Amygdala (tissue), 56 donors: ENCODE measurements around the gene HLA-F.

Source experiments
- DNase-seq, 56 donors: peaks; one replicate each; lab custom pipeline; 2025; lab: John Stamatoyannopoulos, UW

The HLA-F gene

DNA sequence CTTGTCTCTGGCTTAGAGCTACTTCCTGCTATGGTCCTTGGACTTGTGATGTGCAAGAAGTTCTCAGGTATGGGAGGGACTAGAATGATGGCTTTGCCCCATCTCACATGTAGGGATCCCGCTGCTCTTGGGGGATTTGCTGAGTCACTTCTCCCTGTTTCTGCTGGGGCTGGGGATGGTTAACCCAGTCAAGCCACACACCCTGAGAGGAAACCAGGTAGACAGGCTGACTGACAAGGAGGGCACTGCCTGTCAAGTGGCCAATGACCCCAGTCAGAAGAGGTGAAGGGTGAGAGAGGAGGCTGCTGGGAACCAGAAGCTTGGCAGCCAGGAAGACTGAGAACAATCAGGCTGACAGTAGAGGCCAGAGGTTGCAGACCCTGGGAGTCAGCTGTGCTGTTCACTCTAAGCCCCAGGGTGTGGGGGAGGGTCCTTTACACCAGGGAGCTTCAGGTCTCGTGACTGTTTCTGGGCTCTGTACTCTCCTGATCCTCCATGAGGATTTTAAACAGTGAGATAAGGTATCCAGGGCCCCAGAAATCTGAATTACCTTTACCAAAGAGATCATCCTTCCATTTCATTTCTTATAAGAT is 34.6 kb downstream of the HLA-F start:
- no peak for DNase-seq

- no peak for DNase-seq
Measured at GRCh38 chr6:29758761-29759160, 35.5 kb downstream of the HLA-F start.

GRCh38 chr6:29759457-29759856 is 36.2 kb downstream of the HLA-F start:
- no peak for DNase-seq

DNA sequence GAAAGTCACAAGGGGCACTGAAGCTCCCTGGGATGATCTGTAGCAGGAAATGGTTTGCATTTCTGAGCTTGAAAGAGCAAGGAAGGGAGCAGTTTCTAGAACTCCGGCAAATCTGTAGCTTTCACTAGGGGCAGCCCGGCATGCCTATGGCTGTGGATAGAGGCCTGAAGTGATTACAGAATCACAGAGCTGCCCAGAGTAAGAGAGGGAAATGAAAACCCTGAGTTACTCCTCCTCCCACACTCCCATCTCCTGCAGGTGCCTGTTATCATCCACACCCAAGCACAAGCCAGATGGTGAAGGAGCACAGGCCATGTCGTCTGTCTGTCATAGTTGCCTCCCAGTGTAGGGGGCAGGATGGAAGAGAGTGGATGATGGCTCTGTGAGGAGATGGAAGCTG is 37.1 kb downstream of the HLA-F start:
- DNase-seq, result no peak

DNA sequence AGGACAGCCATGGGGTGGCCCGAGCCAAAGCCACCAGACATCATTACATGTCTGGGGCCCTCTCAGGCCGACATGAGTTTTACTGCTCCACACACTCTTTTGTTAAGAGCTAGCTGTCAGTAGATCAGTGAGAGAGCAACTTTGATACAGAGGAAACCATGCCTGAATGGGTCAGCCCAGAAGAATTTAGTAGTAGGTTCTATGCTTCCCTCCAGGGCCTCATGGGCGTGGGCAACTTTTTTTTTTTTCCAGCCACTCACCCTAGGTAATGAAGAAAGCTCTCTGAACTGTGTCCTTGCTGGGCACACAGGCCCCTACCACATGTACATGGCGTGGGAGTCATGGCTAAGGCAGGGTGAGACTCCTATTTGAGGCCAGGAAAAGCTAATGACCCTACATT is 38.8 kb downstream of the HLA-F start:
- DNase-seq, result no peak

GRCh38 chr6:29762781-29763214 is 39.6 kb downstream of the HLA-F start:
- peak in 1 of 56 donors; percentile 16 for DNase-seq

DNA sequence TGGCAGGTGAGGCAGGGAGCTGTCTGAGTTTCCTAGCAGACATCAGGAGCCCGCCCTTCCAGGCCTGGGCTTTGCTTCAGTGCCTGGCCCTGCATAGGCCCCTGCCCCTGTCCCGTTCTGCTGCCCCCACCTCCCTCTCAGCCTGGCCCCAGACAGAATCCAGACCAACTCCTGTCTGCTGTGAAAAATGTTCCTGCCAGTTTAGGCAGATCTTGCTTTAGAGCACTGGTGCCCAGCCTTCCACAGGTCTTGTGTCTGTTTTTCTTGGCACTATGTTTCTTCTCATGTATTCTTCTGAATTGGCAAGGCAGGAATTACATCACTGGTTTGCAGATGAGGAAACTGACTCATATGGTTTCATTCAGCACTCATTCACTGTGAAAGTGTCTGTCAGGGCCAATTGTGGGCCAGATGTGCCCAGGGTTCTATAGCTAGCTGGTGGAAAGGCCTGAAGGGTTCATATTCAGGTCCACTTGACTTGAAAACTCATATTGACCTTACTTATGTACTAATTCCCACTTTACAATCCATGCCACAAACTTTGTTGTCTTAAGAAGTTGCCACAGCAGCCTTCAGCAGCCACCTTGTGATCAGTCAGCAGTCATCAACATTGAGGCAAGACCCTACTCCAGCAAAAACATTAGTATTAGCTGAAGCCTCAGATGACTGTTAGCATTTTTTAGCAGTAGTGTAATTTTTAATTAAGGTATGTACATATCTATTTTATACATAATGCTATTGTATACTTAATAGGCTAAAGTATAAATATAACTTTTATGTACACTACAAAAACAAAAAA is 40.5 kb downstream of the HLA-F start:
- DNase-seq, result no peak

- no peak for DNase-seq
Measured at GRCh38 chr6:29764422-29765196, 41.4 kb downstream of the HLA-F start.

GRCh38 chr6:29769336-29769735 is 46.1 kb downstream of the HLA-F start:
- no peak for DNase-seq

DNA sequence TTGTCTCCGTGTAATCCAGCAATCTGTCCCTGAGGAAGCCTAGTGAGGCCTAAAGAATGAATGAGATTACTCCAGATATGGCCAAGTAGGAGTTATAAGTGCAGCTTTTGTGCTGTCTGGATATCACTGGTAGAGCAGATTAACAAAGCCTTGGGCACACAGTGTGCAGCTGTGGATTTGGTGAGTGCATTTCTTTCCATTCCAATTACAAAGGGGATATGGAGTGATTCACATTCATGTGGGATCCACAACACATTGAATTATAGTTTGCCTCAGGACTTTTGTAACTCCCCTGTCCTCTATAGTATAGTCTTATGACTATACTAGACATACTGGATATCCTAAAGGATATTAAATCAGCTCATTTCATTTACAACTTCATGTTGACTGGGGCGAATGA is 47.1 kb downstream of the HLA-F start:
- DNase-seq, result no peak

- DNase-seq, result no peak
Measured at GRCh38 chr6:29776684-29777083, 53.5 kb downstream of the HLA-F start.
